HG02610 (cell line): ENCODE results near the gene EPHA4.
"Not testable (repeated sequence)": the region's sequence is repeated elsewhere in the genome, so short reads cannot be mapped to it uniquely, and the experiment has no call there.

Source experiments
- ATAC-seq: cut with Tn5 transposase; IDR thresholded peaks from one replicate; pipeline ENCODE4 v1.9.1; 2021; ENCODE audit warnings: mild to moderate bottlenecking, moderate library complexity; ENCODE audit not compliant: unreplicated experiment

Gene EPHA4

DNA sequence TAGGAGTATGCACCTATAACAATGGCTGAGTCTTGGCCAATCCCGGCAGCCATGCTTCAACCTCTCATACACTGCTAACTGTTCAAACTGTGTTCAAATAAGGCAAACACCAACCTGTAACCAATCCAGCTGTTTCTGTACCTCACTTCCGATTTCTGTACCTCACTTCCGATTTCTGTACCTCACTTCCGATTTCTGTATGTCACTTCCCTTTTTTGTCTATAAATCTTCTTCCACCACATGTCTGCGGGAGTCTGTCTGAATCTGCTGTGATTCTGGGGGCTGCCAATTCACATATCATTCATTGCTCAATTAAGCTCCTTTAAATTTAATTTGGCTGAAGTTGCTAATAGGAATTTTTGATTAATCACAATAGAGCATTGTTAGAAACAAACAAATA lies 60.8 kb downstream of the EPHA4 start:
- not testable (repeated sequence) for ATAC-seq

DNA sequence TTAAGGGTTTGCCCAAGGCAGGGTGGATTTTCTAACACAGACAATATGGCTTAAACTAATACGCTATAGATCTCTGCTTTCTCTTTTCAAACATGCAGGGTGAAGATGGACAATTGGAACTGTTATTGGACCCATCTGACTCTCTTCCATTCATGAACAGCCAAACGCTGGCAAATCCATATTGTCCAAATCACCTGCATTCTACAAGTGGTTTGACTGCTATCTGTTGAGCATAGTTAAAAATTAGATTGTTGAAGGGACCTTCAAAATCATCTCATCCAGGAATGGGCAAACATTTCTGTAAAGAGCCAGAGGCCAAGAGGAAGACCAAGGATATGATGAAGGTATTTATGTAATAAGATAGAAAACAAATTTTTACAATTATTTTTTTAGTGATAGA lies 65.6 kb downstream of the EPHA4 start:
- ATAC-seq, result no peak

DNA sequence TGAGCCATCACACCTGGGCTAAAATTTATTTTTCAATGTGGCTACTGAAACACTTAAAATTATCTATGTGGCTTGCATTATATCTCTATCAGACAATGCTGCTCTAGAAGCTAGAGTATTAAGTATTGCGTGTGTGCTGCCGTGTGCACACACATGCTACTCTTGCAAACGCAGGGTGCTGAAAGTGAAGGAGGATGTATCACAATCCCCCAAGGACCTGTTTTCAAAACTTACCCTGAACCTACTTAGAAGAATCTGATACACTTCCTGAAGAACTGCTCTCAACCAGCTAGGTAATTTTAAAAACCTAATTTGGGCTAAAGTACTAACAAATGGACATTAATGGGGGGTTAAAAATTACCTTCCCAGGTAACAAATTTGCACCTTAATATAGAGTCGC lies 66.5 kb downstream of the EPHA4 start:
- no peak for ATAC-seq

- ATAC-seq, result no peak
These were observed 67.2 kb downstream of the EPHA4 start for GRCh38 chr2:221504905-221505304.

DNA sequence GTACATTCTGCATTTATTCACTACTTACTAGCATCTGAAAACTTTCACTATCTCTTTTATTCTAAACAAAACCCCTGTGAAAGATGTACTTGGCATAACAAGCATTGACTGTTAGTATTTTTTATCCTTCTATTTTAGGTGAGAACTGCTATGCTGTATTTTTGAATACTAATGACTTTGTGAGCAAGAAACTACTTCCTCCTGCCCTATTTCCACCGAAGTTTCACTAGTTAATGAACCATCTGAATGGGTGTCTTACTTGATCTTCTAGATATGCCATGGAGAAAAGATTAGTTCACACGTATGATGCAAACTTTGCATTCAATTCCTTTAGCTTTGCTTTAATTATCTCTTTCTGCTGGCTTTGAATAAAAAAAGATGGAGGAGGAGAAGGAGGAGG lies 68.1 kb downstream of the EPHA4 start:
- ATAC-seq, result no peak

- no peak for ATAC-seq
These were observed 69.7 kb downstream of the EPHA4 start for GRCh38 chr2:221502270-221503010.

- ATAC-seq, result no peak
These were observed 70.2 kb downstream of the EPHA4 start for GRCh38 chr2:221501883-221502269.

DNA sequence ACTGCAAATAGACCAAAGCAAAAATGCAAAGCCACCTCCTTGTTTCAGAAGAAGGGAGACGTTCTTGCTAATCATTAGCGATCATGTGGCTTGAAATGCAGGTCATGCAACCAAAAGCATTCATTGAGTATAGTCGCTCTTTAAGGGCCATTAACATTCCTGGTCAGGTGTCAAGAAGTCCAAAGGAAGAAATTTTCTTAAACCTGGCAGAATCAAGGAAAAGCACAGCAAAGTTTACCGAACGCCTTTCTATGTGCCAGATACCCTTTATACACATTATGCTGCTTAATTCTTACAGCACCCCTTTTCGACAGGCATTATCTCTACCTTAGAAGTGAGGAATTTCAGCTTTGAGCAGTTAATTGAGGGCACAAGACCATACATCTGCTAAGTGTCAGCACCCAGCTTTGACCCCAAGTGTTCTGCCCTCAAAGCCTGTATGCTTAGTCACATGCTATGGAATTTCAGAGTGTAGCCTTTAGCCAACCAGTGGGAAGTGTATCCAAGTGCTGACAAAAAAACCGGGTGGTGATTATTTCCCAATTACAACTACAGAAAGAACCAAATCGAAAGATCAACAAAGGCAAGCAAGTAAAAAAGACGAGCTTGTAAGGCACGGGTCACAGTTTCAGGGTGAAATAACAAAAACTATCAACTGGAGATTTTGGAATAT lies 70.8 kb downstream of the EPHA4 start:
- ATAC-seq, result no peak

GRCh38 chr2:221500501-221501209 lies 71.4 kb downstream of the EPHA4 start:
- no peak for ATAC-seq

DNA sequence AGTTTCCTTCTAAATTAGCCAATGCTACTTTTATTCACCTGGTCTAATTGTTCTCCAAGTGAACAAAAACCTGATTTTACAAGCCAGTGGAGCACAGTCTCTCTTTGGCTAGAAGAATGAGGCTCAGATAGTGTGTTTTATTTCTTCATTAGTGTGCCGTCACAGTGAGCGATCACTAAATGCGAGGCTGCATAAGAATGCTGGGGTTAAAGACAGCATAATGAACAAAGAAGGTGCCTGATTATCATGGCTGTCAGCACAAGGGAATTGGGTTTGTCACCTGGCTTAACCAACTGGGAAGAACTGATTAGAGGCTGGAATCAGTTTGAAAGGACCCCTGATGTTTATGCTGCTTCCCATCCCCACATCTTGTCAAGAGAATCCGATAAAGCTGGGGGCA lies 76.4 kb downstream of the EPHA4 start:
- no peak for ATAC-seq

GRCh38 chr2:221494556-221494955 lies 77.5 kb downstream of the EPHA4 start:
- no peak for ATAC-seq

DNA sequence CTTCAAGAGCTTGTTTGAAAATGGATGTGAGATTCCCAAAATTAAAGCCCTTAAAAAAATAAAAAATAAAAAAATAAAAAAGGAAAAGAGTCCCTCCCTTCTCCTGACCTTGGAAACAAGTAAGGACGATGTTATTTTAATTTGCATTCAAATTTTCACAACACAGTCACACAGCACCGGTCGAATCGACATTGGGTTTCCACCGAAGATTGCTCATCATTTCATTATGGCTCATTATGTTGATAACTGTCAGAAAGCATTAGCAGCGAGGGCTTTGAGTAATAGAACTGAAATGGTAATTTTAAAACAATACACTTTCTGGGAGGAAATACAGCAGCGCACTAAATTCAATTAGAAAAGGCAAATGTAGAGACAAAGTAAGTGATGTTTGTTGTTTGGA lies 78.7 kb downstream of the EPHA4 start:
- no peak for ATAC-seq

DNA sequence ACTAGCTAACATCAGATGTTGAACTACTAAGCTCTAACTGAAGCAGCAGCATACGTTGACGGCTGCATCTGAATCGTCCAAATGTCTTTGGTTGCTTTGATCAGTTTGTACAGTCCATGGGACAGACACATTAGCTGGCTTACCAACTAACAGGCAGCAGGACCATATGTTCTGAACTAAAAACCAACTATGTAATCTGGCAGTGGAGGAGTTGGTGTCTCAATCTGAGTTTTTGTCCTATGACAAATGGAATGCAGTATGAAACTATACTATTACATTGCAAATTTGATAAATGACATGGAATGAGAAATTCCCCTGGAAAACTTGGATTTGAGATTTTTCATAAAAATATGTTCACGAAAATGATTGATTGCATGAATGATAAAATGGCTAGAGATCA lies 79.5 kb downstream of the EPHA4 start:
- ATAC-seq, result no peak

DNA sequence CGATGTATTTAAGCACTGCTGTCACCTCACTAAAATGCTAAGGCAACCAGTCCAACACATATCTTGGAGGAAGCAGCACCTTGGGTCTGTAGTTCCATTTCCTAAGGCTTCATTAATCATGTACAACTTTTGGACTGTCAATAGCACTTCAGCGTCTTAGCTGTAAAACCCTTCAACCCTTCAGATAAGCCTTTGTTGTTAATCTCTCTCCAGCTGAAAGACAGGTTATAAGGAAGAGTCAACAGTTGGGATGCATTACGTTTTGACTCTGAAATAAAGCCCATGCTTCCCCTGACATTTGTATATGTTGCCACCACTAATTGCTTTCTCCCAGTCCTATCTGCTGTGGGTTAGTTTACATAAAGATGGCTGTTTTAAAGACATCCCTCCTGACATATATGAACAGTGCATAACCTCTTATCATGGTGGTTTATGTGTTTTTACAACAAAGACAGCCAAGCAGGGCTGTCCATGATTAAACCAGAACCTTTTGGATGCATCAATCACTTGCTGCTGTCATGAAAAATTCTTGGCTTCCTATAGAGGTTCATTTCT lies 81.5 kb downstream of the EPHA4 start:
- no peak for ATAC-seq

GRCh38 chr2:221488136-221488807 lies 83.8 kb downstream of the EPHA4 start:
- no peak for ATAC-seq

DNA sequence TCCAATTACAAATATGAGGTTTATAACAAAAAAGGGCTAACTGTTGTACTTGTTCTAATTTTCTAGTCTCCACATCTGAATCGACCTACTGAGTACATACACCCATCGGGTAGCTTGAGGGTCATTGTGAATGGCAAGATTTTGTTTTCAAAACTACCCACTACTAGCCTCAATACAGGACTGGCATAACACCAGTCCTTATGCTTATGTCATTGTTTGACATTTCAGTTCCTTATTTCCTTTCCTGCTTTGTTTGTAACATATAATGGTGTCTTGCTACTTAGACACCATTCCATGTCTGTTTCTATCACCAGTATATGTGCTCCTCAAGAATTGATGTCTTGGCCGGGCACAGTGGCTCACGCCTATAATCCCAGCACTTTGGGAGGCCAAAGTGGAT lies 86.0 kb downstream of the EPHA4 start:
- no peak for ATAC-seq

- ATAC-seq, result no peak
These were observed 86.6 kb downstream of the EPHA4 start for GRCh38 chr2:221485503-221485870.

DNA sequence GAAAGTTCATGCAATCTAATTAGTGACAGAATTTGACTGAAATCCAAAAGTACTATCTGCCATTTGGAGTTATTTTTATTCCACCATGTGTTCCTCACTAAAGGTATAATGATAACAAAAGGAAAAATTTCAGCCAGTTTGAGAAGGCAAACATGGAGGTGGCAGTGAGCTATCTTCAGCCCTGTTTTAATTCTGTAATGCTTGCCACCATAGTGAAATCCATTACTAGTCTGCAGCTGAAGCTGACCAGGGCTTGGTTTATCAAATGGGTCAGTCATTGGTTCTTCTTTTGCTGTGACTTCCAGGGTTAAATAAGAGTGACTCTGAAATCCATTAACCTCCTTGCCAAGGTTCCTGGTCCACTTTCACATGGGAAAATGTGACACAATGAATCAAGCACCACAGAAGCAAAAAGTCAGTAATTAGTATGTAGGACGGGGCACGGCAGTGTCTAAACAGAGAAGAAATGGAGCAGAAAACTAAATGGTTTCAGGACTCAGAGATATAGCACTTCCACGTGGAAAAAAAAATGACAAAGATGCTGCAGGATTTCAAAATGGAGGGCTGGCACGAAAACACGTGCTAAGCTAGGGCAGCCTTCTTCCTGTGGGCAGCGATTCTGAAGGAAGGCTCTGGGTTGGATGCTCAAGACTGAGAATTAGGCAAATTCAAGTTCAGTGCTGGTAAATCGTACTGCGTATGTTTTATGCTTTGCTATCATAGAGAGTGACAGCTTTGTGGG lies 87.2 kb downstream of the EPHA4 start:
- ATAC-seq, result no peak

GRCh38 chr2:221482666-221483455 lies 89.2 kb downstream of the EPHA4 start:
- no peak for ATAC-seq

DNA sequence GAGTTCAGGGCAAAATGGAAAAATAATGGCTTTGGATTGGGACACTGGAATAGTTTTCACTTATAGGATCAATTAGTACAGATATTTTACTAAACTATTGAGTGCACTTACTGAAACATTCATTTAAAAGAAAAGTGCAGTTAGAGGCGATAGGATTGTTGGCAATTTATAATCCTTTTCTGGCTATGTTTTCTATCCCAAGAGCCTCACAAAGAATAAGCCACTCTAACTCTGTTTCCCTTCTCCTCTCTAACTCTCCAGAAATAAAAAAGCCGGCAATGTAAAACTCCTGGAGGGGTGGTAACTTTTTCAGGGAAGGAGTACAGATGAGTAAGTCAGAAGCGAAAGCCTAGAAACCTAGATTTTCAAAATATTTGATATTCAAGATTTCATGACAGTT lies 91.3 kb downstream of the EPHA4 start:
- ATAC-seq, result no peak
